Astrocyte of the cerebellum (primary cell): ENCODE results near the gene ACAT2.
"Not testable (repeated sequence)": the region's sequence is repeated elsewhere in the genome, so short reads cannot be mapped to it uniquely, and the experiment has no call there.

Experiments used
- DNase-seq: peaks from one replicate; pipeline ENCODE4 v3.0.0-alpha.2; 2011; ENCODE audit warnings: low read depth
- H3K4me3 ChIP-seq: 2 replicates; pipeline ENCODE4 v1.5.1; 2011; ENCODE audit warnings: mild to moderate bottlenecking, low read depth, low read length, moderate library complexity
- in situ Hi-C: cut with HindIII; loops from 2 replicates; pipeline ENCODE4 v1.10.0; 2017; ENCODE audit warnings: low sequenced_read_pairs
- TF ChIP-seq, protein P1 (sequence below): IDR thresholded peaks from 2 replicates; pipeline ENCODE4 v1.5.1; 2012; ENCODE audit warnings: low read length, low read depth, moderate library complexity, mild to moderate bottlenecking; ENCODE audit errors: missing control alignments

The ACAT2 gene

DNA sequence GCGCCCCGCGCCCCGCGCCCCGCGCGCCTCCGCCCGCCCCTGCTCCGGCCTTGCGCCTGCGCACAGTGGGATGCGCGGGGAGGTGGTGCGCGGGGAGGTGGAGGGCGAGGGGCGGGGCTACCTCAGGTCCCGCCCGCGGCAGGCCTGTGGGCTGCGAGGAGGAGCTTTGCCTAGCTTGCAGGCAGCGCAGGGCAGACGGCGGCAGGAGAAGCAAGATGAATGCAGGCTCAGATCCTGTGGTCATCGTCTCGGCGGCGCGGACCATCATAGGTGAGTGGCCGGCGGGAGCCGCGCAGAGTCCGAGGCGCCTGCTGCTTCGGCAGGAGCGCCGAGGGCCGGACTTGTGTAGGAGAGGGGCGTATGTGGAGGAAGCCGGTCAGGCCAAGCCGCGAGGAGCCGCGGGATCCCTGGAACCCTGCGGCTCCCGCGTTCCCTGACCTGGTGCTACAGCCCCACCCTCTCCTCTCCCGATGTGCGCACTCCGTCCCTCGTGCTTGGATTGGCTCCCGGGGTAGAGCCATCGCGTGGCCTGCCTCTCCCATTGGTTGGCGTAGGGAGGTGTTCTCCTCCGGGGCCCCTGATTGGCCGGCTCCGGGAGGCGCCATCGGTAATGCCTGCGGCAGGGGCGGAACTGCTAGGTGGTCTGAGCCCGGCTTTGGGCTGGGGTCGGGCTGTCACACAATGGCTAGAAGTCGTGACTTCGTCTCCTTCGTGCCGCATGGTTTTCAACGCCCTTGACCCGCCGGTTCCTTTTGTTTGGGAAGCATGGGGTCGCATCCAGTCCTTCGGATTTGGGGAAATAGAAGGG lies at the start of gene ACAT2:
ACAT2 (plus strand) TSS at position 173 of the 808 bp plus-strand sequence; CDS start at position 216, 43 bp downstream.
- peak; percentile 88 for DNase-seq
- in situ Hi-C loops, result no loop called here
- H3K4me3 ChIP-seq, result peak within 1 kb of the TSS; percentile 76
- TF ChIP-seq, protein P1, sequence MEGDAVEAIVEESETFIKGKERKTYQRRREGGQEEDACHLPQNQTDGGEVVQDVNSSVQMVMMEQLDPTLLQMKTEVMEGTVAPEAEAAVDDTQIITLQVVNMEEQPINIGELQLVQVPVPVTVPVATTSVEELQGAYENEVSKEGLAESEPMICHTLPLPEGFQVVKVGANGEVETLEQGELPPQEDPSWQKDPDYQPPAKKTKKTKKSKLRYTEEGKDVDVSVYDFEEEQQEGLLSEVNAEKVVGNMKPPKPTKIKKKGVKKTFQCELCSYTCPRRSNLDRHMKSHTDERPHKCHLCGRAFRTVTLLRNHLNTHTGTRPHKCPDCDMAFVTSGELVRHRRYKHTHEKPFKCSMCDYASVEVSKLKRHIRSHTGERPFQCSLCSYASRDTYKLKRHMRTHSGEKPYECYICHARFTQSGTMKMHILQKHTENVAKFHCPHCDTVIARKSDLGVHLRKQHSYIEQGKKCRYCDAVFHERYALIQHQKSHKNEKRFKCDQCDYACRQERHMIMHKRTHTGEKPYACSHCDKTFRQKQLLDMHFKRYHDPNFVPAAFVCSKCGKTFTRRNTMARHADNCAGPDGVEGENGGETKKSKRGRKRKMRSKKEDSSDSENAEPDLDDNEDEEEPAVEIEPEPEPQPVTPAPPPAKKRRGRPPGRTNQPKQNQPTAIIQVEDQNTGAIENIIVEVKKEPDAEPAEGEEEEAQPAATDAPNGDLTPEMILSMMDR, result no peak

- DNase-seq, H3K4me3 ChIP-seq, in situ Hi-C loops: not testable (repeated sequence)
Observed at GRCh38 chr6:159712389-159712788, 49.5 kb upstream of the ACAT2 start.

GRCh38 chr6:159713984-159714383 lies 47.9 kb upstream of the ACAT2 start:
- H3K4me3 ChIP-seq, result no peak overlapping the region
- TF ChIP-seq, protein P1, result no peak
- in situ Hi-C loops, result no loop called here
- DNase-seq, result no peak

GRCh38 chr6:159714404-159714803 lies 47.4 kb upstream of the ACAT2 start:
- no peak overlapping the region for H3K4me3 ChIP-seq
- DNase-seq, result no peak
- TF ChIP-seq, protein P1, result no peak
- in situ Hi-C loops, result no loop called here

GRCh38 chr6:159715166-159715565 lies 46.7 kb upstream of the ACAT2 start:
- in situ Hi-C loops, result no loop called here
- no peak for DNase-seq
- H3K4me3 ChIP-seq, result no peak overlapping the region
- TF ChIP-seq, protein P1, result no peak

- no peak for DNase-seq
- H3K4me3 ChIP-seq, result no peak overlapping the region
- TF ChIP-seq, protein P1, result no peak
- in situ Hi-C loops, result no loop called here
Observed at GRCh38 chr6:159715605-159716004, 46.2 kb upstream of the ACAT2 start.
